NCI-H1417 (cell line): Measurements from ENCODE around the gene FKBP4.

Experiments
- DNase-seq, 3 experiments: peaks; one replicate each; lab custom pipeline; 2025; lab: John Stamatoyannopoulos, UW

Gene FKBP4

GRCh38 chr12:2853626-2854025 is 58.9 kb downstream of the FKBP4 start:
- peak; percentile 18 to 54 (median 32) for DNase-seq
